HG02840 (cell line): ENCODE data around the gene RSPH9.

Experiments
- ATAC-seq: cut with Tn5 transposase; IDR thresholded peaks from one replicate; pipeline ENCODE4 v1.9.1; 2021; ENCODE audit warnings: mild to moderate bottlenecking, moderate library complexity, moderate number of reproducible peaks; ENCODE audit not compliant: unreplicated experiment, low FRiP score

Gene RSPH9

DNA sequence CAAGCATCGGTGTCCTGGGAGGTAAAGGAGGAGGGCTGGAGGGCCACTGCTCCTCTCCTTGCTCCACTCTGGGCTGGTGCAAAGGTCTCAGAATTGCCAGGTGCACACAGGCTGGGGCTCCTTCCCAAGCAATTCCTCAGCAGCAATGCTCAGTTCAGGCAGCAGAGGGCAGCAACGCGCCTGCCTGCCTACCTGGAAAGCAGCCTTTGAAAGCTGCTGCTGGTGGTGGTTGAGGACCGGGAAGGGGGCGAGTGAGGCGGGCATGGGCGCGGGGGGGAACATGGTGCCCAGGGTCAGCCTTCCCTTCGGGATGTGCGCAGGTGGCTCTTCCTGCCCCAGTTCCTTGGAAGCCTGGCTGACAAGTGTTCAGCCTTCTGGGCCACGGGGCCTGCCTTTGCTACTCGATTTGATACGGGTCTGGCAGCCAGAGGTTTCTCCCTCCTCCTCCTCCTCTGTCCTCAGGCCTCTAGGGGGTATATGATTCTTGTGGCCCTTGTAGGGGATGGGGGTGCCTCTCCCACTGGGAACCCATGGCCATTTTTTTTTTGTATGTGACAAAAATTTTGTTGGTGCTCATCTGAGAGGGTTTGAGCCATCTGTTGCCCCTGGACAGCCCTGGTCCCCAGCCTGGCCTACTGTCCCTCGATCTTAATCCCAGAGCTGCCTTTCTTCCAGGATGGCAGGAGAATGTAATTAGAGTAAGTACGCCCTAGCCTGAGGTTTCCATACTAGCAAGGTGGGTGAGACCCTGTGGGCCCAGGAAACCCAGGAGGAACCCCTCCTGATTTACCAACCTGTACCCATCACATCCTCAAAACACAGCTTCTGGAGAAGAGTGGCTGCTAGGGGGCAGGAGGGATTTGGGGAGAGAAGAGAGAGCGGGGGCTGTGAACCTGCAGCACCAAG, 22.7 kb downstream of the RSPH9 start:
- ATAC-seq: no peak

DNA sequence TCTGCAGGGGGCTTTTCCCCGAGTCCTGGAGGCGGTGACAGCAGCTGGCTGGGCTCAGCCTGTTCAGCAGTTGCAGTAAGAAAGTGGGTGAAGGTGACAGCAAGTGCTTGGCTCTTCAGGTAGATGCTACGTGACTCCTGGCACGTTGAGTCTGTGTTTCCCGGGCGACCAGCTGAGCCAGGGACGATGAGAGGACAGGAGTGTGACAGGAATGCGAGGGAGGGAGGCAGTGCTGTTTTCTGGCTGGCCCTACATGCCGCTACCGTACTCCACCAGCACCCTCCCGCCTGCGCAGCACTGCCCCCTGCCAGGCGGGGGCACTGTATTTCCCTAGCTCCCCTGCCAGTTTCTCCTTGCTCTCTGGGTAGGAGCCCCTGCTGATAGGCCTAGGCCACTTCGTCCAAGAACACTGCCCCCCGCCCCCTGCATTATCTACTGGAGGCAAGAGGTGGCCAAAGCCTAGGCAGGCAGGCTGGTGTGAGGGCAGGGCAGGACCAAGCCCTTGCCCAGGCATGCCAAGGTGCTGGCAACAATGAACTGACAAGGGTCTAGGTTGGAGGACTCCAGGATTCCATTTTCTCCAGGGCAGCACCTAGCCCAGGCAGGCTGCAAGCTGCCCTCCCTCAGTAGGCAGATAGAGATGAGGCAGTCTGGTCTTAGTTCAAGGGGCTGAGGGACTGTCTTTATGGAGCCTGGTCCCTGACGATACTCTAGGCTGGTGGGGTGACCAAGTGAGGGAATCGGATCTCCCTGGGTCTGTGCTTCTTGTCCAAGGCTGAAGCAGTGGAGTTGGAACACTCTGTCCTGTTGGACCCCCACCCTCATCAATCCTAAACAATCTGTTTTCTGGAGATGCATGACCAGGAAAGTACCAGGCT, 23.6 kb downstream of the RSPH9 start:
- ATAC-seq: no peak

DNA sequence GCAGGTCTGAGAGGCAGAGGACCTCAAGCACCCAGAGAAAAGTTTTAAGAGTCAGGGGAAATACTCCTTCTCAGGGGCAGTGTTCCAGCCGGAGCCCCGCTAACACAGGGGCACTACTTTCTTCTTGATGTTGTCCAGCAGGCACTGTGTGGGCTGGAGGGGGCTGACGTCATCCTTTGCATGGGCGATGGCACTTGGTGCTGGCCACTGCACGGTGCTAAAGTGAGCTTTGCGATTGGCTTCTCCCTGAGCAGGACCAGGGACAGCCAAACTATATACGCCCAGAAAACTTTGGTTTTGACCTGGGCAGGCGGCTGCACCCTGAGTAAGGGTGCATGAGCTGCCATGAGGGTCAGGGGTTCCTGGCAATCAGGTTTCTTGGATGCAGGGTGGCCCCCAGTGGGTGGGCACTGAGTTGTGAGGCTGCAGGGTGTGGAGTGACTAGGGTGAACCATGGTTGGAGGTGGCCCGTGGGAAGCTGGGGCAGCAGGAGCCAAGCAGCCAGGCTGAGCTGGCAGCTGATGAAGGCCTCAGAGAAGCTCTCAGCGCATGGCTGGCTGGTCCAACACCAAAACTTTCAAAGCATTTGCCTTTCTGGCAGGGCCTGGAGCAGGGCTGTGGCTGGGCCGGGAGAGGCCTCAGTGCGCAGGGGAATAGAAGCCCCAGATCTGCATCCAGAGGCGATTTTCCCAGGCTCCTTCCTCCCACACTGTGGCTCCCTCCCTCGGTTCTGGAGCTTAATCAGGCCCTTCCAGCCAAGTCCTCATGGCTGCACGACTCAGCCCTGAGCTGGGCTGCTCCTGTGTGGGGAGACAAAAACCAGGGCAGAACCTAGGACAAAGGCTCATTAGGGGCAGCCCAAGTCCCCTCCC, 24.4 kb downstream of the RSPH9 start:
- ATAC-seq: no peak

DNA sequence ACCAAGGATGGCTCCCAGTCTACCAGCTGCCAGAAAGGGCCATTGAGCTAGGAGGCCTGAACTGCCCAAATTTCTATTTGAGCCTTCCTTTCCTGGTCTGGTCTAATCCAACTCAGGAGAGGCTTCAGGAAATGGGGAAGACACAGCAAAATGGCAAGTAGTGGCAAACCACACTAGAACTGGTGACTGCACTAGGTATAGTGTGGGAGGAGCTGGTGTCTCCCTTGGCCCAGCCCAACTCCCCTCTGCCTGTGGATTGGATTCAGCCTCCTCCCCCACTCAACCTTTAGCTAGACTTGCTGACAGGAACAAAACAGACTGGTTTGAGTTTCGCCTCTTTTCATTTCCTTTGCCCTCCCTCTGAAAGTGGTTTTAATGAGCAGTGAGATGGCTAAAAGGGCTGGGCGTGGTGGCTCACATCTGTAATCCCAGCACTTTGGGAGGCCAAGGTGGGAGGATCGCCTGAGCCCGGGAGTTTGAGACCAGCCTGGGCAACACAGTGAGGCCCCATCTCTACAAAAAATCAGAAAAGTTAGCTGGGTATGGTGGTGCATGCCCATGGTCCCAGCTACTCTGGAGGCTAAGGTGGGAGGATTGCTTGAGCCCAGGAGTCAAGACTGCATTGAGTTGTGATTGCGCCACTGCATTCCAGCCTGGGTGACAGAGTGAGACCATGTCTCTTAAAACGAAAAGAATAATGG, 25.2 kb downstream of the RSPH9 start:
- ATAC-seq: no peak

DNA sequence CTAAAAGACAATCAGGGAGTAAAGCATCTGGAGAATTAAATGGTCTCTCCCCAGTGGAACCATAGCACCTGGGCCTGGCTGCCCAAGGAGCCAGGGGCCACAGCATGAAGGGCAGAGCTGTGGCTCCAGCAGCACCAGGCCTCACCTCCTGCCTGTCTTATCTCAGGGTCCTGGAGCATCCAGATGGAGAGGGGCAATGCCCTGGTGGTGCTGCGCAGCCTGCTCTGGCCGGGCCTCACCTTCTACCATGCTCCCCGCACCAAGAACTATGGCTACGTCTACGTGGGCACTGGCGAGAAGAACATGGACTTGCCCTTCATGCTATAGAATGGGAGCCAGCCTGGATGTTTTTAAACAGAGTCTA, 25.8 kb downstream of the RSPH9 start:
- no peak for ATAC-seq

DNA sequence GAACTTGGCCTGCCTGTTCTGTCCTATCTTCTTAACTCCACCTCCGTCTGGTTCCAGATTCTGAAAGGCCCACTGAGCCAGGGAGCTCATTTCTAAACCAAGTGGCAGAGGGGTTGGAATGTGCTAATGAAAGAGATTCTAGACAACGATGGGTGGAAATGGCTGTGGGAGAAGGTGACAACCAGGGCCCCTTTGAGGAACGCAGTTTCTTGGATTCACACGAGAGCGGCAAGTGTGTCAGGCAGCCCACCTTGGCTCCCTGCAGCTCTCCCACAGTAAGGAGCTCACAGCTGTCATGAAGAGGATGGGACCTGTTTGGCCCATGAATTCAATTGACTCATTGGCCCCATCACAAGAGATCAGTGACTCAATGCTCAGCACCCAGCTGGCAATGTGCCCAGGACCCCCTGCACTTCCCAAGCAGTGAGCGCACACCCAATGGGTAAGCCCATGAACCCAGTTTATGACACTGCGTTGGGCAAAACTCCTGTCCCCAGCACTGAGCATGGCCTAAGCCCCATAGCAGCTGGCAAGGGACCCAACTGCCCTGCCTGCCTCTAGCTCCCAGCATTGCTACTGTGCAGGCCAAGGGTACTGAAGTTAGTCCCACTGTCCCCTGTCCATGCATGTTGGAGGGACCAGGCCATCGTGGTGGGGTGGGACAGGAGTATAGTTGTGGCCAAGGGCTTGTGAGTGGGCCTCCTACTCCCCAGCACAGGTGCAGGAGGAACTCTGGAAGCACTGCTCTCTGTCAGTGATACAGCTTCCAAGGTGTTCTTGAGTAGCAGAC, 26.4 kb downstream of the RSPH9 start:
- ATAC-seq: no peak

DNA sequence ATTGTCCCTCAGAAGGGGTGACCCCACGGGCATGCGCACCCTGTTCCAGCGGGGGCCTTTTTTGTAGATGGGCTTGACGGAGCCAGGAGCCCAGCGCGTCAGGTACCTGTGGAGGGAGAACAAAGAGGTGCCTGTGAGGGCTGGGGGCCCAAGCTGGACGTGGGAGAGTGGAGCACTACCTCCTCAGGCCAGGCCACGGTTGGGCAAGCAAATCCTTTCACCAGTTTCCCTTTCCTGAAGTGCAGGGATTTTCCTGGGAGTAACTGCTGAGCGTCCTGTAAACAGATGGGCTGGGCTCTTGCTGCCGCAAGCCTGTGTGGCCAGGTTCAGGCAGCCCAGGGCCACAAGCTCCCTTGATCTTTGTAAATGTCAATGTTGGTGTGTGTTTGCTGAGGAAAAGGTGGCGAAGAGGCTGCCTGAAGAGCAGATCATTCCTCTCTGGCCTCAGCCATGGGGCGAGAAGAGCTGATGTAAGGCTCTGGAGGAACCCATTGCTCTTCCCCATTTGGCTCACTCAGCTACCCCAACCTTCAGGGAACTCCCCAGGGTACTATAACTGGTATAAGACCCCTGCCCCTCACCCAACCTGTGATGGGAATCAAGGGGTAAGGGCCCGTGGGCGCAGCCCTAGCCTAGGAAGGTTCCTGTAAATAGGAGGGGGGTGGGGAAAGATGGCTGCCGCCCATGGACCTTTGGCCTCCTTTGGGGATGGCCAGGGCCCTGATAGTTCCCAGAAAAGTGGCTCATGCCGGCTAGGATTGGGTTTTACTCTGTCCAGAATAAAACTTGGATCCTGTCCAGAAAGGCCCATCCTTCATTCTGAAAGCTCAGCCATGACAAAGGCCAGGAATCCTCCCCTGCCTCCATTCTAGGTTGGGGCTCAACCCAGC, 27.2 kb downstream of the RSPH9 start:
- no peak for ATAC-seq

DNA sequence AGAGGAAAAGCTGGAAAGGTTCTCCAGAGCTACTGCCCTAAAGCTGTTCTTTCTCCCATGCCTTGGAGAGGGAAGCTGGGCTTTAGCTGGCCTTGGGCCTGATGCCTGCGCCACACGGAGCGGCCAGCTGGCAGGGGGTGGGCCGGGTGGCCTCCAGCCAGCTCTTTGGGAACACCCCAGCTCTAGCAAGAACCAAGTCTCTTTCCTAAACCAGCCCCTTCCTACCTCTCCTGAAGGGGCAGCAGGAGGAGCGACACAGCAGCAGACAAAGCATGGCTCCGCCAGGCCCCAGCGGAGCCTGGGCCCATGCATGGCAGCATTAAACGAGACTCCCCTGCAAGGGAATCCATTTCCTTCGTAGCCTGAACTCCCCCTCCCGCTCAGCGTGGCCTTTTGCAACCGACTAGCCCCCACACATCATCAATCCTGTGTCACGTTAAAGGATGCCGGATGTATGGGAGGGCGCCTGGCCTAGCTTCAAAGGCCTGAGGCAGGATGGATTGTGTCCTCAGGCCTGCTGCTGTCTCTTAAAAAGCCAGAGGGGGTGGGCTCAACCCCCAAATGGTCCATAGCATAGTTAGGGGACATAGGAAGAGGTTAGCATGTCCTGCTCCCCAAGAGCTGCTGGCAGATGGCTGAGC, 28.7 kb downstream of the RSPH9 start:
- no peak for ATAC-seq

DNA sequence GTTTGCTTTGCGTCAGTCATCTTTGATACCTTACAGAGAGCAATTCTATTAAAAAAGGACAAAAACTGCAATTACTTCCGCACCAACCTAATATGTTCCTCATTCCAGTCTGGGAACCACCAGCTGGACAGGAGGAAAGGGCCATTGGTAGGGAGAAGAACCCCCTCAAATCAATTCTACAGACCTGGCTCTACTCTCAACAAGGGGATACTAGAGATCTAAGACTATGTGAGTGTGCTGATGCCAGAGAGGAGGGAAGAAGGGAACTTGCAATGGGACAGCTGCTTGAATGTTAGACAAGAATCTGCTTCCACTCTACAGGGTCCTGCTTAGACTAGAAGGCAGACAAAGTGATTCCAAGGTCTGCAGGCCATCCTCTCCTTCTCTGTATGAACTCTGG, 29.5 kb downstream of the RSPH9 start:
- no peak for ATAC-seq

DNA sequence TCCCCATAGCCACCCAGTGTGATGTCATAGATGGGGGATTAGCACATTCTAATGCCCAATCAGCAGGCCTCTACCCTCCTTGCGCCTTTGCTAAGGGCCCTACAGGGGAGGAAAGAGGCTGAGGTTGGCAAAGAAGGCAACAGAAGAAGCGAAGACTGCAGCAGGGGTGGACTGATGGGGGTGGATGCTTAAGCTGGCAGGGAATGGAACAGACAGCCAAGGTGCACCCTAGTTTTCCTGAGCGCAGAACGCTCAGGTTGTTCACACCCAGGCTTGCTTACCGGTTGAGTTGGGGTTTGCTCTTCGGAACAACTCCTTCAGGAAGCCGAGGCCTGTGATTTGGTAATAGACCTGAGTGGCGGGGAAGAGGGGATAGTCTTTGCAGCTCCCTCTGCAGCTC, 30.1 kb downstream of the RSPH9 start:
- ATAC-seq: no peak

DNA sequence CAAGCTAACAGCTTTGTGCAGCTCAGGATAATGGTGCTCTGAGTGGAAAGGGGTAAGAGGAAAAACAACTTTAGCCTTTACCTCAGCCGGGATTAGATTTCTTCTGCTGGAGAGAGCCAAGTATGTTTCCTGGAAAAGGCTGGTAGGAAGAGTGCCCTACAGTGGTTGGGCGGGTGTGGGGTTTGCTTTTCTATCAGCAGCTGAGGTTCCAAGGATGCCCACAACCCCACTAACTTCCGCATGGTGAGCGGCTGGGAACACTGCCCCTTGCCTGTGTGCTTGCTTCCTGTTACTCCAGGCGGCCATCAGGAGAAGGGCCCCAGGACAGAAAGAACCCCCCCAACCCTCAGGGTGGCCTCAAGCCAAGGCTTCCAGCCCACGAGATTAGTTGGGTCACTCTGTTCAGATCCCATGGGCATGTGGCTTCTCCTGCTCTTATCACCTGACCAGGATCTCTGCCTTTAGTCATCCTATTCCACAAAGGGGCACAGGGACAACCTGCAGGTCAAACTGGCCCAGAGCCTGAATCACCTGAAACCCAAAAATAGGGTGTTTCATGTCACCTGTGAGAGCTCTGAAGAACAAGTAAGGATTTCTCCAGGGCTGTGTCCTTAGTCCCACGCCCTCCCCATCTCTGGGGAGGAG, 32.2 kb downstream of the RSPH9 start:
- no peak for ATAC-seq

DNA sequence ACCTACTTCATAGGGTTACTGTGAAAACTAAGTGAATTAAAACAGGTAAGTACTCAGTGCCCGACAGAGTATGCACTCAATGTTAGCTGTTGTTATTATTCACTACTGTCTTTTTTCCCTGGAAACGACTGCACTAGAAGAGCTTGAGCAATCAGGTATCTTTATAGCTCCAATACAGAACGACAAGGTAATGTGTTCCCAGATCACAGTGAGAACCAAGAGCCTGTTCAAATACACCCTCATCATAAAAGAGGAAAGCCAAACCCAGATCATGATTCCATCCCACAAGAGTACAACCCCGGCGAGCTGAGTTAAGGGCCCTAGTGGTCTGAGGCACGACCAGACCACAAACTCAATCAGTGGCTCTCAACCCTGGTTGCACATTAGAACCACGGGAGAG, 32.9 kb downstream of the RSPH9 start:
- ATAC-seq: no peak

DNA sequence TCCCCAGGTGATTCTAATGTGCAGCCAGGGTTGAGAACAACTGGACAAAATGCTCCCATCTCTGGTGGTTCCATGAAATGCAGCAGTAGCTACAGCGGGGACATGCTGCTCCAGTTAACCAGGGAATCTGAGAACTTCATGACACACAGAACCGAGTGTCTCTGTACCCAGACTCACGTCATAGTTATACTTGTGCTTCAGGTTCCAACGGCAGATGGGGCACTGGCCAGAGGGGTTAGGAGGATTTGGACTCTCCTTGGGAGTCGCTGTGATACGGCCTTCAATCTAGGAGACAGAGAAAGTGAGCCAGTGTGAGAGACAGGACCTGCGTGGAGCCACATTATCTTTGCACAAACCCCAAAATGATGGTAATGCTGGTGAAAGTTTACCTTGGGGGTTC, 33.5 kb downstream of the RSPH9 start:
- ATAC-seq: no peak

DNA sequence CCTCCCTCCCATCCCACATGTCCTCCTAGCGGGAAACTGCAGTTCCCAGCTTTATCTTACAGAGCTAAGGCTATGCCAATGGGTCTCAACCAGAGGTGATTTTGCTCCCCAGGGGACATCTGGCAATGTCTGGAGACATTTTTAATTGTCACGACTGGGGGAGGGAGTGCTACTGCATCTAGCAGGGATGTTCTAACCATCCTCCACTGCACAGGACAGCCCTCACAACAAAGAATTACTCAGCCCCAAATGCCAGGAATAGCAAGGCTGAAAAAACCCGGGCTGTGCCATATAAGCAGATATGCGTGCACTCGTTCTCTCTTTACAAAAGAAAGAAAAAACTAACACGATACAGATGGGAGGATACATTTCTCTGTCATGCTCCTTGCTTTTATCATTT, 34.2 kb downstream of the RSPH9 start:
- no peak for ATAC-seq

DNA sequence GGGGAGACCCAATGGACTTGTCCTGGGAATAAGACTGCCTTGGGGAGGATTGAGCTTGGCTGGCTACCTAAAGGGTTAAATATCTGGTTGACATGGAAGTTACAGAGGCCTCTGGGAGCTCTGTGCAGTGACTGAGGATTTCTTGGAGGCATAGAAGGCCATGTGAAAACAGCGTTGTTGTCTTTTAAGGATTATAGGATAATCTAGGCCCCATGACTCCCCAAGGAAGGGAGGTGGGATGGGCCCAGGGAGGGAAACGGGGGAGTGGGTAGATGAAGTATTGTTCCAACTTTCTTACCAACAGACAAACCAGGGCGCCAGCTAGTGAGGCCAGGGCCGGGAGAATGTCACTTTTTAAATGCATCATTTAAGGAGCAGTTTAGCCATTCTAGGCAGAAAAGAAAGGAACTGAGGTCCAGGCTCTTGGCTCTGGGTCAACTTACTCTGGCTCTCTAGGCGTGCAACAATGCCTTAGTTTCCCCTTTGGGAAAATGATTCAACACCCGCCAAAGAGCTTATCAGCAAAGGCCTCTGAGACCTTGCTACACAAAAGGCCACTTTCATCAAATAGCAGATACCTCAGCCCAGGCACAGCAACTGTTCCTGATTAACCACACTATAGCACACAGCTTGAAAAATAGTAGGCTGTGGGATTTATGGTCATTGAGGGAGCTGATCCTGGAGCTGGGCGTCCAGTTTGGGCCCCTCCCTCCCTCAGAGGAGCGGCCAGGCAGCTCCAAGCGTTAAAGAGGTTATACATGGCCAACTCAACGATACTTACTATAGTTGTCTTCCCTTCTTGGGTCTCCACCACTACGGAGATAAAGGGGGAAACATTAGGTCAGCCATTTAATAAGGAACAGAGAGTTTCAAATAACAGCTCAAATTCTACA, 35.7 kb downstream of the RSPH9 start:
- ATAC-seq: no peak

DNA sequence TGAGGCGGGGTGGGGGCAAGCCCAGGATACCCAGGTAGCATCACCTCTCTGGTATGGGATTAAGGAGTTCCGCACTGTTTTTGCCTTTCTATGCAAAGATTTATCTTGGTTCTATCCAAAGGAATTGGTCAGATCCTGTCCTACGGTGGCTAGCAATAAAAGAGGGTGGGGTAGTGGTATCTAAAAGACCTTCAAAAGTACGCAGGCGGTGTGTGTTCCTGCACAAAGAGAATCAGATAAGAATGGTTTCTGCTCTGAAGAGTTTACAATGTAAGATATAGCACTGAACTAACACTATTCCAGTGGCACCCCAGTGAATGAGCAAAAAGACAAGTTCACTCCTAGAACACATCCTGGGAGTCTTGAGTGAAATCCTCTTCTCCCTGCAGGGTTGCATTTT, 36.5 kb downstream of the RSPH9 start:
- no peak for ATAC-seq
